ENCODE measurements around the gene EMSY. TPM values are rescaled to one million over a fixed set of nuclear protein-coding genes. Genes with fewer than 3 reads are reported as not detected.

EMSY gene
- total RNA-seq, 4 donors from 2014 or later = 29.9 to 36.7 (median 35.3) TPM

- TF ChIP-seq CTCF (IDR thresholded peaks at IDR 0.05; ENCODE audit: low read depth) = no peak
These were observed 106.0 kb downstream of the EMSY start for GRCh38 chr11:76550781-76551180.

GRCh38 chr11:76551400-76551799, 106.6 kb downstream of the EMSY start:
- TF ChIP-seq CTCF (IDR thresholded peaks at IDR 0.05; ENCODE audit: low read depth) = no peak

- no peak for TF ChIP-seq CTCF (IDR thresholded peaks at IDR 0.05; ENCODE audit: low read depth)
These were observed 108.2 kb downstream of the EMSY start for GRCh38 chr11:76552987-76553386.

GRCh38 chr11:76553554-76554476, 109.0 kb downstream of the EMSY start:
- no peak for TF ChIP-seq CTCF (IDR thresholded peaks at IDR 0.05; ENCODE audit: low read depth)

- TF ChIP-seq CTCF (IDR thresholded peaks at IDR 0.05; ENCODE audit: low read depth) = no peak
These were observed 109.9 kb downstream of the EMSY start for GRCh38 chr11:76554767-76555166.

GRCh38 chr11:76557466-76557865, 112.6 kb downstream of the EMSY start:
- no peak for TF ChIP-seq CTCF (IDR thresholded peaks at IDR 0.05; ENCODE audit: low read depth)

- TF ChIP-seq CTCF (IDR thresholded peaks at IDR 0.05; ENCODE audit: low read depth) = no peak
These were observed 113.7 kb downstream of the EMSY start for GRCh38 chr11:76558473-76558872.

Measured in subcutaneous adipose tissue (tissue), 4 donors.